C4-2B (cell line): ENCODE results near the gene DDAH2.

Experiments used
- H3K27ac ChIP-seq: fragments of 450-650 bp; 2 replicates; pipeline ENCODE4 v1.5.1; 2017
- CTCF ChIP-seq: fragments of 450-650 bp; conservative IDR thresholded peaks from 2 replicates; pipeline ENCODE4 v1.5.1; 2017; ENCODE audit warnings: mild to moderate bottlenecking
- ZFX ChIP-seq: fragments of 450-650 bp; IDR thresholded peaks from 2 replicates; pipeline ENCODE4 v1.6.1; 2017

The DDAH2 gene

GRCh38 chr6:31707701-31708100 is 21.4 kb downstream of the DDAH2 start:
- no peak overlapping the region for H3K27ac ChIP-seq
- TF ChIP-seq ZFX (no peak), CTCF (no peak)

GRCh38 chr6:31706599-31706998 is 22.5 kb downstream of the DDAH2 start, which contains the start of gene LY6G6F:
Gene LY6G6F (plus strand): TSS chr6:31706866. CDS start chr6:31706907, 41 bp downstream.
- H3K27ac ChIP-seq: no peak within 1 kb of the TSS
- no peak for TF ChIP-seq ZFX
- no peak for TF ChIP-seq CTCF

- no peak overlapping the region for H3K27ac ChIP-seq
- no peak for TF ChIP-seq CTCF
- TF ChIP-seq ZFX: no peak
Measured at GRCh38 chr6:31705931-31706330, 23.2 kb downstream of the DDAH2 start.

- H3K27ac ChIP-seq: peak within 1 kb of the TSS; percentile 75
- TF ChIP-seq CTCF (no peak), ZFX (peak; percentile 42; the same call in 1 of the 2 replicates)
Measured at GRCh38 chr6:31702819-31703716, 26.0 kb downstream of the DDAH2 start, which contains the start of gene ABHD16A. Gene ABHD16A (minus strand): TSS chr6:31703324. CDS start chr6:31703281, 43 bp downstream.

- H3K27ac ChIP-seq: peak overlapping the region; percentile 75
- TF ChIP-seq ZFX: no peak
- no peak for TF ChIP-seq CTCF
Measured at GRCh38 chr6:31702405-31702818, 26.7 kb downstream of the DDAH2 start.

GRCh38 chr6:31701666-31702404 is 27.3 kb downstream of the DDAH2 start:
- TF ChIP-seq ZFX (no peak), CTCF (no peak)
- peak overlapping the region; percentile 75 for H3K27ac ChIP-seq
